Non-pigmented ciliary epithelial cell (primary cell): ENCODE data around the gene CHST11.

Experiments used
- DNase-seq: peaks from one replicate; pipeline ENCODE4 v3.0.0-alpha.2; 2010; ENCODE audit warnings: low read depth

The CHST11 gene

DNA sequence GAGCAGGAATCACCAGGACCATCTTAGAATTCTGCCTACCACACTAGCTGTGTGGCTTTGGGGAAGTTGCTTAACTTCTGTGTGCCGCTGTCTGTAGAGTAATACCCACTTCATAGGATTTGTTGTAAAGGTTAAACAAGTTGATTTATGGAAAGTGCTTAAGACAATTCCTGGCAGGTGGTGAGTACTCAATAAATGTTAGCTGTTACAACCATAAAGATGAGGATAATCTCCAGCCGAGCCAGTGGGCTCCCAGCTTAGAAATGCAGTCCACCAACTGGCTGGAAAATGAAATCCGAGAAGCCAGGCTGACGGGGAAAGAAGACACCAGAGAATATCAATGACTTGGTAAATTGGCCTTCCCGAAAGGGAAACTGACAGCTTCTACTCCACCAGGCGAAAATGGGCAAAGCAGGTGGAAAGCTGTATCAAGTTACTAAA lies 173.5 kb downstream of the CHST11 start:
- no peak for DNase-seq

DNA sequence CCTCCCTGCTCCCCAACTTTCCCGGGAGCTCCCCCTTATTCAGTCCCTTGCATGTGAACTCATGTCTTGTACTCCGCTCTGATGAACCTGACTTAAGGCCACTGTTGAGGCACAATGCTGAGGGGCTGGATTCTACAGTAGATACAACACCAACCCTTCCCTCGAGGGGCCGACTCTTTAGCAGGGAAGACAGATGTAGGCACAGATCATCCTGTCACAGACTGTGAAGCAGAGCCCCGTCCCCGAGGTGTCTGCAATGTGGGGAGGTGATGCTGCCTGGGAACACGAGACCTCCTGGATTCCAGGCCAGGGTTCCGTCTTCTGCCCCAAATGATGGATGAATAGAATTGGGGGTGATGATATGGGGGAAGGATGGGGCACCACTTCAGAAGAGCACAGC lies 175.1 kb downstream of the CHST11 start:
- no peak for DNase-seq

DNA sequence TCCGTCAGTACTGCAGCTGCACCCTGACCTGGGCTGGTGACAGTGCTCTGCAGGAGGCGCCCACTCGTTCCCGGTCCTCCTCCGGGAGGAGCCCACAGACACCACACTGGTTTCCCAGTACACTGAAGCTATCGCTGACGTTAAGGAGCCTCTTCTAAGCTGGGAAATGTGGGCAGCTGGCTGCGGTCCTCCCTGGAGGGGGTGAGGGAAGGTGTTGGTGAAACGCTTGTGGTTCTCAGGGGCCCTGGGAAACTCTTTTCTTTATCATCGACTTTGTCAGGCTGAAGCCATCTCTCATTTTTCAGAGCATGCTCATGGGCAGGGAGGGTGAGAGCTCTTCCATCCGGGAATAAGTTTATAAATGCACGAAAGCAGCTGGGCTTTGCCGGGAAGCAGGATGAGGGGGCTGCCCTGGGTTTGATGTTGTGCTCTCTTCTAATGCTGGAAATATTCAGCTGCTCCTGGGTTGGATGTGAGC lies 176.0 kb downstream of the CHST11 start:
- no peak for DNase-seq

DNA sequence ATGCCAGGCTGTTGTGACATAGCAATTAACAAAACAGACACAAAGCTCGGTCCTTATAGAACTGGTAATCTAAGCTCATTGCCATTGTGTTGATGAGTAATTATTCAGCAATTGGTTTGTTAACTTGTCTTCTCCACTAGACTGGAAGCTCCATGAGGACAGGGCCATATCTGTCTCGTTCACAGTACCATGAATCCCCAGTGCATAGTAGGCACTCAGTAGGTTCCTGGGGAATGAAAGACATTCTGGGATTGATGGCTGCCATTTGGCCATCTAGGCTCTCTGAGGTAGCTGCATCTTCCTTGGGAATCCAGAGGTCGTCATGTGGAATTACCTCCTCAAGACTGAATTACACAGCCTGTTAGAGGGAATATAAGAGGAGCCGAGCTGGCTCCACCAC lies 177.3 kb downstream of the CHST11 start:
- no peak for DNase-seq

DNA sequence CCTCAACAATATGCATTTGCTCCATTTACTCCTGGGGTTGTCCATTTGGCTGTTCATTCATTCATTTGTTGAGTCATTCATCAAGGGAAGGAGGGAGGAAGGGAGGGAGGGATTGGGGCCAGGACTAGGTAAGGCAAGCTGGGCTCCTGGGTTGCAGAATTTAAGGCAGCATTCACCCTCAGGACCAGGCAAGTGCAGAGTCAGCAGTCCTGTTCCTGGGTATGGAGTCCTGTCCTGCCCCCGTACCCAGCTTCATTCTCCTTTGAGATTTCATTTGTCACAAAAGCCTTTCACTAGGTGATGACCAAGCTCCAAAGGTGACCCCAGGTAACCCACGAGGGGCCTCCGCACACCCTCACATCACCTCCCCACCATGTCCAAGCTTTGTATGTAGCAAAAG lies 178.1 kb downstream of the CHST11 start:
- DNase-seq = no peak

DNA sequence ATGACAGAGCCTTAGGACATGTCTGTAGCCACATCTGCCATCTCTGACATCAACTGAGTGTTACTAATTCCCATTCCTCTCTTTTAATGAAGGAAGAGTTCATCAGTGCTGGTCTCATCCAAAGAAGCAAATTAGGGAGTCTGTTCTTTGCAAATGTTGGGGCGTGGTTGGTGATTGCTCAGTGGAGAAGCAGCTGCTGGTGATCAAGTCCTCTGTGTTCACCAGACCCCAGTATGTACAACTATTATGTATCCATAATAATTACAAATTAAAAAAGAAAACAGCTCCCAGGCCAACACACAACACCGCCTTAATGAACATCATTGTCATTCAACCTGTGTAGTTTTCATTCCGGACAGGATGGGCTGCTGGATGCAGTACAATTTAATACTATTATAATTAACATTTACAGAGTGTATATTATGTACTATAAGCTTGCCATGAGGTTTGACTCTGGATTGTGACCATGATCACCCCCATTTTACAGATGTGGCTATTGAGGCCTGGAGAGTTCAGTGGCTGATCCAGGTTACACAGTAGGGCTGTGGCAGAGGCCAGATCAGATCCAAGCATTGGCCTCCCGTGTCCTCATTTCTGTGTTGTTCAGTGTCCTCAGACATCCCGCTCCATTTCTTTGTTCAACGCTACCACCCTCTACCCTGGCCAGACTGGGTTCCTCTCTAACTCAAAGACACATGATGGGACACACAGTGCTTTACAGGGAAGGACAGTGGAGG lies 179.0 kb downstream of the CHST11 start:
- DNase-seq = no peak

DNA sequence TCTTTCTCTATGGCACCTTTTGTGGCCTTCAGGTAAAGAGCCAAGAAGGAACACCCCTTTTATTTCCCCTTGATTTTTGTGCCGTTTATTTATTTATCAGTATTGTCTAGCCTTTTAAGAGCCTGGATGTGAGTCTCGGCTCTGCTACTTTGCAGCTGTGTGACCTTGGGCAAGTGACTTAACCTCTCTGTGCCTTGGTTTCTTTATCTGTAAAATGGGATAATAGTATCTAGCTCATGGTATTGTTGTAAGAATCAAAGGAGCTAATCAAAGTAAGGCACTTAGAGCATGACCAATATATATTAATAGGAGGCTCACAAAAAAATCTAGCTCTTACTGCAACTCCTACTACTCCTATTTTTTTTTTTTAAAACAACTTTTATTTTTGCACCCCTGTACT lies 179.7 kb downstream of the CHST11 start:
- DNase-seq = no peak

DNA sequence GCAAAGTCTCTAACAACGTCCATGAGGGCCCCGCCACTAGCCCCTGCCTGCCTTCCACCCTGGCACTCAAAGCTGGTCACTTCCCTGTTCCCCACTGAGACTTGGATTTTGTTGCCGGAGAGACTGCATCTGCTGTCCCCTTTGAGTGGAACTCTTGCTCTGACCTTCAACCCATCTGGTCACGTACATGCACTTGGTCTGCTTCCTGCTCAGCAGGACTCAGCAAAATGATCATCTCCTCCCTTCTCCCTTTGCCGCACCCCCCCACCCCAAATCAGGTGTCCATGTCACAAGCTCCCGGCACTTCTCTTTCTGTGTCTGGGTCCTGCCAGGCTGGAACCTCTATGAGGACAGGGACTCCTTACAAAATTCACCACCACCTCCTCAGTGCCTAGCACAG lies 180.9 kb downstream of the CHST11 start:
- no peak for DNase-seq

DNA sequence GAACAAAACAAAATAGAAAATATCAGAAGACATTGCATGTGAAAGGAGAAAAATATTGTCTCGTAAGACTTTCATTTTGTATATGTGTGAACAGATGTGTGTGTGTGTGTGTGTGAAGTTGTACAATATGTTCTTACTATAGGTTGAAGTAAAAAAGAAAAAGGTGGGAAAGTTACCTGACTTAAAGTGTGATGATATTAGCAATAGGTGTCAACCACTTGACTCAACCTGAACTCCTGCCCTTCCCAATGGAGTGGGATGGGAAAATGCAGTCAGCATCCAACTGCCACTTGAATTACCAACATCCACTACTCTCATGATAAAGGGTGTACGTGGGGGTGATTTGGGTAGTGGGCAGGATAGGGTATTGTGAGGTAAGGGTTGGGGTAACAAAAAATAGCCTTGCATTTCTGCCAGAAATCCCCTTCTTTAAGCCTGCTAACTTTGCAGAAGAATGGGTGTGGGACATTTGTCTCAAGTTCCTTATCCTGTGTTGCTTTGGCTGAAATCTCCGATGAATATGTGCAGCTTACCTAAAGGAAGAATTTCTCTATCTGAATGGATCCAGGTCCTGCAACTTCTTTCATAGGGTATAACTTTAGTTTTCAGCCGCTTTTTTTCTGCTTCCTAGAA lies 181.6 kb downstream of the CHST11 start:
- DNase-seq = no peak

DNA sequence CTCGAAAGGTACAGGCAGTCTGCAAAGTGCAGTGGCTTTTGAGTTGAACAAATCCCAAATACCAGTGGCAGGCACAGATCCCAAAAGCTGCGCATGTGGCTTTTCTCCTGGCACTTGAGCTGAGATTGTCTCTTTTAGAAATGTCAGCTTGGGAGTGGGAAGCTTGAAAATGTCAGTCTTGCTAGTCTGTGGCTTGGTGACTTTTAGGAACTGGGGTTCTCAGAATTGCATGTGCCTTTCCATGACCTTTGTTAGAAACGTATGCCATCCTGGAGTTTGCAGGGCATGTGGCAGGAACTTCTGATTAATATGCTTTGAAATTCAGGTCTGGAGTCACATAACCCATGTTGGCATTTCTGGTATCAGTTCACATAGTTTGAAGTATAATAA lies 182.1 kb downstream of the CHST11 start:
- DNase-seq = no peak

DNA sequence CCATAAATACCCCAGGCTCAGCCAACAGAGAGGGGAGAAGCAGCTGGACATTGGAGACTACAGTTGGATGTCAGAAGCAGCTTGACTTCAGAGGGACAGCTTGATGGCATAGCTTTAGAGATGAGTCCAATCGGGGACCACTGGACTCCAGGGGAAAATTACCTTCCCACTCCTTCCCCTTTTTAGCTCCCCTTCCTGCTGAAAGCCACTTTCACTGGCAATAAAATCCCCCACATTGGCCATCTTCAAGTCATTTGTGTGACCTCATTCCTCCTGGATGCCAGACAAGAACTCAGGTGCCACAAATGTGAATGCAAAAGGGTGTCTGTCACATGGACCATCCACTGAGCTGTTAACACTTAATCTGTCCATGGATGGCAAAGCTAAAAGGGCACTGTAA lies 184.2 kb downstream of the CHST11 start:
- DNase-seq = no peak

DNA sequence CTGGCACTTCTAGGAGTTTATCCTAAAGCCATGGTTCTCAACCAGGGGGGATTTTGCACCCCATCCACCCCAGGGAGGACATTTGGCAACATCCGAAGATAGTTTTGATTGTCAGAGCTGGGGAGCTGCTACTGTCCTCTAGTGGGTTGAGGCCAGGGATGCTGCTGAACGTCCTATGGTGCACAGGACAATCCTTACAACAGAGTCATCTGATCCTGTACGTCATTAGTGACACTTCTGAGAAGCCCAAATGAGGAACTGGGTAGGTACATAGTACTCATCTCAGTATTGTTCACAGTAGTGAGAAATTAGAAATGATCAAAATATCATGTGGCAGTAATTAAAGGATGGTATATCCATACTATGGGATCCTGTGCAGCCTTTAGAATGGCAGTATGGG lies 185.1 kb downstream of the CHST11 start:
- no peak for DNase-seq

DNA sequence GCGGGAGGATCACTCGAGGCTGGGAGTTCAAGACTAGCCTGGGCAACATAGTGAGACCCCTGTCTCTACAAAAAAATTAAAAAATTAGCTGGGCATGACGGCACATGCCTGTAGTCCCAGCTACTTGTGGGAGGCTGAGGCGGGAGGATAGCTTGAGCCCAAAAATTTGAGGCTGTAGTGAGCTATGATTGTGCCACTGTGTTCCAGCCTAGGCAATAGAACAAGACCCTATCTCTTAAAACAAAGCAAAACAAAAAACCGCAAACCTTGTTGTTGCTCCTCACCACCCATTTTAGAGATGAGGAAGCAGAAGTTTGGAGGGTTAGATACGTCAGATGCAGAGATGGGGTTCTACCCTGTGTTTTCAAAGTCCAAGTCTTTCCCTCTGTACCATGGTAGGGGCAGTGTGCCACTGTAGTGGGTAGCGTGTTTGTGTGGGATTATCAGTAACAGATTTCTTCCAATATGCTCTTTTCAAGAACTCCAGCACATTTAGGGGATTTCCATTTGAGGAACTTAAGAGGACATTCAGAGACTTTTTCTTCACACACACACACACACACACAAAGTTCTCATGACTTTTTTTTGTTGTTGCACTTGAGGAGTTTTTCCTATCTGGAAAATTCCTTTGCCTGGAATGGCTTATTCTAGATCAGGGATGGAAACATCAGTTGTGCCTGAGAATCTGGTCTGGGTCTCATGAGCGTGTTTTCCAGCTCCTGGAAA lies 186.5 kb downstream of the CHST11 start:
- DNase-seq = no peak

DNA sequence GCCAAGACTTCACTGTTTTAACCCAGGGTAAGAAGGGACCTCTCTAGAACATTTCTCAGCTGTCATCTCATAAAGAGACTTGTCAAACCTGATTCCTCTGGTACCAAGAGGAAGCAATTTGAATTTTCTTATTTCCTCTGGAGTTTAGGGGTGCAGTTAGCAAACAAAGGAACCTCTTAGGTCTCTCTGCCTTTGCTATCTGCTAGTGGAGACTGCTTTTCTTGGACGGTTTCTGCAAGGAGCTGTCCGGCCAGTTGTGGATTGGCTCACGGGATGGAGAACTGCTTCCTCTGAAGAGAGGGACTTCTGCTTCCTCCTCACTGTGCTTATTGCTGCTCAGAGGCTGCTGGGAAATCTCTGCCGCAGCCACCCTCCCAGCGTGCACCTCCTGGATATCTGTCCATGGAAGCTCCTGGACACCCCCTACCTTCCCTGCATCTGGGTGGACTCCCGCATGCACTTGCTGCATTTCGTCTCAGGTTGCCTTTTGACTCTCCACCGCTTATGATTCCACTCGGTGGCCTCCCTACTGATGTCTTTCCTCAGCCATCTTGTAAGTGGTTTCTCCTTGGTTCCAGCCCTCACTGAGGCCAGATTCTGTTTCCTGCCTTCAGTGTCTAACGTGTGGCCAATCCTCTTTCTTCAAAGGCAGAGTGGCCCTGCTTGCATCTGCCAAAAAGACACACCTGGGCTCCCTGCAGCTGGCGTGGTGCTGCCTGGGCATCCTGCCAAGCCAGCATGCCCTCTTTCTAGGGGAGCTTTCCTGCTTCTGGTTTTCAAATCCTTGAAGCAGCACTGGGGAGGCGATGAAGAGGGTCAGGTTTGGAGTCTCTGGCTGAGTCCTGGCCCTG lies 187.3 kb downstream of the CHST11 start:
- no peak for DNase-seq

DNA sequence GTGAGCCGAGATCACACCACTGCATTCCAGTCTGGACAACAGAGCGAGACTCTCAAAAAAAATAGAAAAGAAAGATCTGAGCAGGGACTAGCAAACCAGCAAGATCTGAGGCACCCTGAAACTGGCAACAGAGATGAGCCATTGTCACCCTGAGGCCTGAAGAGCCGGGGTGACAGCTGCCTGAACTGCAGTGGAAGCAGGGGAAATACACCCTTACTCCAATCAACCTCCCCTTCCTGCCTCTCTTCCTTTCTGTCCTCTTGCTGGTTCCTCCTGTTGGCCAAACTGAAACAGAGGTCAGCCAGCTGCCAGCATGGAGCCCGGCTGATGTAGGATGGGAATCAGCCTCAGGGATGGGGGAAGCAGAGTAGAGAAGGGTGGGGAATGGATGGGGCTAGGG lies 192.0 kb downstream of the CHST11 start:
- no peak for DNase-seq

DNA sequence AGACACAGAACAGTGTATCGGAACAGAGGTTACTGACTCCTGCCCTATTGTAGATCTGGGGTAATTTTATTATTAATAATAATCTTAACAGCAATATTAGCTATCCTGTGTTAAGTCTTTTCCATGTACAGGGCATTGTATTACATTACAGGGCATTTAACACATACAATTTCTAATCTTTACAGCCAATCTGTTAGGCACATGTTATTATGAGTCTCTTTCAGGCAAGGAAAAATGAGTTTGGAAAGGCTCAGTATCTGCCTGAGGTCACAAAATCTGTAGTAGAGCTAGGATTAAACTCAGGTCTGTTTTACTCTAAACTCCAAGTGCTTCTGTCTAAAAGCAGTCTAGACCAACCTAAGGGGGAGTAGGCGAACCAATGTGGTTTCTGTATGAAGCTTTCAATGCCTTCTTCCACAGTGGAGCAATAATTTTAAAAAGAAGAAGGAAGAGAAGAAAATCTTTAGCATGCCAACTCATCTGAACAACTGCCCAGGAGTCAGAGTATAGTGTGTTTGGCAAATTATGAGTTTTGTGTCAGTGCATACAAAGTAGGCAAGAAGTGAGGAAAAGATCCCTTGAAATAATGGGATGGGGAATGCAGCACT lies 192.6 kb downstream of the CHST11 start:
- DNase-seq = no peak

DNA sequence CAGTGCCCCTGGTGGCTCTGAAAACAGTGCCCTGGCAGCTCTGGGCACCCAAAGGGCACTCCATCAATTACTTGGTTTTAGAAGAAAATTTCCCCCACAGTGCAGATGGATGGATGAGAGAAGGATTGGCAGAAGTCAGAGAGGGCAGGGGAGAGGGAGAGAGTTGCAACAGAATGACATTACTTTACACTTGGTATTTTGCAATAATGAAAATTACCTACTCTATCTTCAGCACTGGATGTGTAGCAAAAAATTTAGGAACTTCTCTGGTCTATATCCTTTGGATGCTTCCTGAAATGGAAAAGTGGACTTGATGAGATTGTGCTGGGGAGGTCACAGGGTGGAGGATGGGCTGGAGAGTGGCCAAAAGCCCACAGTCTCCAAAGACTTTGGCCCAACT lies 193.2 kb downstream of the CHST11 start:
- DNase-seq = no peak

DNA sequence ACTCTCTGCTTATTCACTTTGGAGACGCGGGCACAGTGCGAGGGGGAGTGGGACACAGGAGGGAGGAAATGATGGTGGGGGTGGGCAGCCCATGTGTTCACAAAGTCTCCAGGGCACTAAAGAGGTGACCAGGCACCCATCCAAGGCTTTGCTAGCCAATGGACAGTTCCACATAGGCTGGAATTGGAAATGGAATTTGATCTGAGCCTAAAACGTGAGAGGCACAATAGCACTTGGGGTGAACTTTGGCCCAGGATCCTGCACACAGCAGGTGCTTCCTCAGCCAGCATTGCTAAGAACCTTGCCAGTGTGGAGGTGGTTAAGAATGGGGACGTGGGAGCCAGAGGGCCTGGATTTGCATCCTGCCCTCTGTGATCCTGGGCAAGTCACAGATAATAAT lies 193.8 kb downstream of the CHST11 start:
- DNase-seq = no peak

DNA sequence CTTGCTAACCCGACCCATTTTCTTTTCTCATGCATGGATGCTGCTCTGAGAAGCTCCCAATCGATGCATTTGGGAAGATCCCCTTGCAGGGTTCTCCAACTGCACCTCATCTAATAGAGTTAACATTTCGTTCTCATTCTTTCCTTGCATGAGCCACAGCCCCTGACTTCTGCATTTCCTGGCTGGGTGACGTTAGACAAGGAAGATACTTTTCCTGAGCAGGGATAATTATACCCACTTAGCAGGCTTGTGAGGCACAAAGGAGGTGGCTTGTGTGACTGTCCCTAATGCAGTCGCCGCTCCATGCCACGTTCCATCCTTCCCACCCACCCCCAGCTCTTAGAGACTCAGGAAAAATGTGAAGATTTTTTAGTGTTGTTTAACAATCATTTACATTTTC lies 195.1 kb downstream of the CHST11 start:
- no peak for DNase-seq

DNA sequence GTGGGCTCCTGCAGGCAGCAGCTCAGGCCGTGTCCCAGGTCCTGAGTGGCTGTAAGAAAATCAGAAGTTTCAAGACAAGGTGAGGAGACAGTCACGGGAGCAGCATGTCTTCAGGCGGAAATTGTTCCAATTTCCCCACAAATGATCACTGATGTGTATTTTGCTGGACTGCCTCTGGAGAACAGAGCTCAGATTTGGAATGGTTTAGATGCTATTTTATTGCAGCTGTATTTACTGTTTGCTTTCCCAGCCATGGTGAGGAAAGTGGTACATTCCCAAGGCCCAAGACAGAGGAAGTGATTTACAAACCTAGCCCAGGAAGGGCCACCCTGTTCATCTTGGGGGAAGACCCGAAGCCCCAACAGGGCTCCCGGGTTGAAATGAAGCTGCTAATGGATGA lies 195.6 kb downstream of the CHST11 start:
- DNase-seq = no peak

DNA sequence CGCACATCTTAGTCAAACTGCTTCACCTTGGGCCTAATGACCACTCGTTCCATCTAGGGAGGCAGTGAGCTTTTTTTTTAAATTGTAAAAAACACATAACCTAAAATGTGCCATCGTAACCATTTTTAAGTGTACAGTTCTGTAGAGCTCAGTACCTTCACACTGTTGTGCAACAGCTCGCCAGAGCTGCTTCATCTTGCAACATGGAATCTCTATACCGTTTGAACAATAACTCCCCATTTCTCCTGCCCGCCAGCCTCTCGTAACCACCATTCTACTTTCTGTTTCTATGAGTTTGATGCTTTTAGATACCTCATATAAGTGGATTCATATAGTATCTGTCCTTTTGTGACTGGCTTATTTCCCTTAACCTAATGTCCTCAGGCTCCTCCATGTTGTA lies 196.2 kb downstream of the CHST11 start:
- DNase-seq = no peak
